GM23248 (cell line): ENCODE results near the gene ARID4B. TPM values are rescaled to one million over a fixed set of nuclear protein-coding genes. Genes with fewer than 3 reads are reported as not detected.

ENCODE experiments used
- DNase-seq: peaks from one replicate; pipeline ENCODE4 v3.0.0-alpha.2; 2015
- H2AFZ ChIP-seq: fragments of 200-600 bp; sonication (generic); 2 replicates; pipeline ENCODE4 v1.6.1; 2016; ENCODE audit warnings: antibody characterized with exemption
- H3F3A ChIP-seq: fragments of 200-600 bp; sonication (generic); 2 replicates; pipeline ENCODE4 v1.6.1; 2016; ENCODE audit warnings: mild to moderate bottlenecking, antibody characterized with exemption, mixed run types; ENCODE audit not compliant: insufficient read depth
- H3K27ac ChIP-seq: fragments of 200-600 bp; sonication (generic); 2 replicates; pipeline ENCODE4 v1.5.1; 2016; ENCODE audit warnings: mild to moderate bottlenecking
- H3K27me3 ChIP-seq: fragments of 200-600 bp; sonication (generic); replicated peaks from 2 replicates; pipeline ENCODE4 v1.6.1; 2016; ENCODE audit warnings: mild to moderate bottlenecking; ENCODE audit not compliant: insufficient read depth
- H3K36me3 ChIP-seq: fragments of 200-600 bp; sonication (generic); 2 replicates; pipeline ENCODE4 v1.6.1; 2016; ENCODE audit warnings: low read depth, mild to moderate bottlenecking
- H3K4me1 ChIP-seq: fragments of 200-600 bp; sonication (generic); 2 replicates; pipeline ENCODE4 v1.6.1; 2016; ENCODE audit warnings: mild to moderate bottlenecking; ENCODE audit not compliant: insufficient read depth
- H3K4me2 ChIP-seq: fragments of 200-600 bp; sonication (generic); one replicate; pipeline ENCODE4 v1.6.1; 2016; ENCODE audit warnings: mild to moderate bottlenecking; ENCODE audit not compliant: unreplicated experiment
- H3K4me3 ChIP-seq: fragments of 200-600 bp; sonication (generic); 2 replicates; pipeline ENCODE4 v1.5.1; 2016; ENCODE audit warnings: mild to moderate bottlenecking
- H3K79me2 ChIP-seq: fragments of 200-600 bp; sonication (generic); 2 replicates; pipeline ENCODE4 v1.6.1; 2016; ENCODE audit warnings: mild to moderate bottlenecking; ENCODE audit not compliant: insufficient read depth
- H3K9ac ChIP-seq: fragments of 200-600 bp; sonication (generic); 2 replicates; pipeline ENCODE4 v1.6.1; 2016; ENCODE audit warnings: mild to moderate bottlenecking
- H3K9me2 ChIP-seq: fragments of 200-600 bp; sonication (generic); 2 replicates; pipeline ENCODE4 v1.6.1; 2016; ENCODE audit warnings: mixed run types, mild to moderate bottlenecking, moderate library complexity; ENCODE audit not compliant: insufficient read depth
- H3K9me3 ChIP-seq: fragments of 200-600 bp; sonication (generic); one replicate; pipeline ENCODE4 v1.6.1; 2017; ENCODE audit warnings: low read depth
- H4K20me1 ChIP-seq: fragments of 200-600 bp; sonication (generic); 2 replicates; pipeline ENCODE4 v1.6.0; 2016; ENCODE audit not compliant: insufficient read depth
- EZH2 ChIP-seq: fragments of 200-600 bp; sonication (generic); IDR thresholded peaks from 2 replicates; pipeline ENCODE4 v1.6.1; 2018; ENCODE audit warnings: antibody characterized with exemption, mild to moderate bottlenecking; ENCODE audit not compliant: insufficient read depth, poor library complexity, severe bottlenecking
- EZH2phosphoT487 ChIP-seq: fragments of 200-600 bp; sonication (generic); IDR thresholded peaks from 2 replicates; pipeline ENCODE4 v1.6.1; 2018; ENCODE audit warnings: antibody characterized with exemption, moderate library complexity, mild to moderate bottlenecking, low read depth; ENCODE audit not compliant: insufficient read depth
- WGBS, 2 experiments: methylation state at CpG; one replicate each; pipeline ENCODE4 v1.1.6; 2015 to 2017; ENCODE audit warnings: low lambda C conversion rate in 2 of 2, low coverage in 1 of 2; ENCODE audit errors: missing lambda C conversion rate in 2 of 2; 5-methylcytosine and 5-hydroxymethylcytosine counted together
- in situ Hi-C: fragments of 300-500 bp; cut with MboI; formaldehyde crosslinking; loops from 2 replicates; pipeline ENCODE4 v1.15.0; 2020
- polyA plus RNA-seq: library from polyadenylated mRNA; unstranded; fragments of >200 nt; fragmentation: Nextera tagmentation; extraction: Ambion mirVana; gene quantifications from 2 replicates; pipeline ENCODE4 v1.2.1, GENCODE V29; 2016
- total RNA-seq: library from RNA; depleted of rRNA; stranded (reverse); fragments of >200 nt; shearing (Covaris generic); gene quantifications from 2 replicates; pipeline ENCODE4 v1.2.3, GENCODE V29; 2014

Gene ARID4B
- total and polyA plus RNA-seq, 2 experiments from 2014 or later, result 17.8 to 25.6 TPM

- H3K9me2 ChIP-seq, result no peaks in the 10 kb centered on the region
- H3K79me2 ChIP-seq, result peaks cover 66% of the 10 kb centered on the region
- H3K27ac ChIP-seq, result no peak overlapping the region
- no peaks in the 10 kb centered on the region for H3K27me3 ChIP-seq
- no peaks in the 10 kb centered on the region for H4K20me1 ChIP-seq
- no peaks in the 10 kb centered on the region for H3K9me3 ChIP-seq
- TF ChIP-seq EZH2, result no peak
- no peak for TF ChIP-seq EZH2phosphoT487
- H3K4me2 ChIP-seq, result no peak overlapping the region
- in situ Hi-C loops, result no loop called here
- DNase-seq, result no peak
- H3K4me1 ChIP-seq, result peaks cover 14% of the 10 kb centered on the region
- H3K4me3 ChIP-seq, result no peak overlapping the region
- H2AFZ ChIP-seq, result no peak overlapping the region
- H3K36me3 ChIP-seq, result peaks cover 37% of the 10 kb centered on the region
- no peak overlapping the region for H3K9ac ChIP-seq
- WGBS, 2 experiments, result 95 to 97% methylated on average over 6 of the region's 6 CpGs
- peaks cover 6% of the 10 kb centered on the region; the same call in 1 of the 2 replicates for H3F3A ChIP-seq
These were observed 169.3 kb downstream of the ARID4B start for GRCh38 chr1:235158680-235159079.

- no peak overlapping the region for H3K9ac ChIP-seq
- no peak overlapping the region for H2AFZ ChIP-seq
- no peaks in the 10 kb centered on the region for H3K27me3 ChIP-seq
- 95 to 98% methylated on average over 4 of the region's 4 CpGs for WGBS, 2 experiments
- H3K9me3 ChIP-seq, result no peaks in the 10 kb centered on the region
- H4K20me1 ChIP-seq, result no peaks in the 10 kb centered on the region
- no peak for TF ChIP-seq EZH2
- no peak for TF ChIP-seq EZH2phosphoT487
- in situ Hi-C loops, result no loop called here
- no peaks in the 10 kb centered on the region for H3K9me2 ChIP-seq
- H3K4me1 ChIP-seq, result peaks cover 14% of the 10 kb centered on the region
- no peak overlapping the region for H3K4me2 ChIP-seq
- DNase-seq, result no peak
- H3K27ac ChIP-seq, result no peak overlapping the region
- peaks cover 47% of the 10 kb centered on the region for H3K36me3 ChIP-seq
- no peak overlapping the region for H3K4me3 ChIP-seq
- H3F3A ChIP-seq, result peaks cover 6% of the 10 kb centered on the region; the same call in 1 of the 2 replicates
- peaks cover 72% of the 10 kb centered on the region for H3K79me2 ChIP-seq
These were observed 170.8 kb downstream of the ARID4B start for GRCh38 chr1:235157150-235157549.

GRCh38 chr1:235156740-235157139, 171.2 kb downstream of the ARID4B start:
- no peaks in the 10 kb centered on the region for H3K27me3 ChIP-seq
- DNase-seq, result no peak
- in situ Hi-C loops, result no loop called here
- H4K20me1 ChIP-seq, result no peaks in the 10 kb centered on the region
- peaks cover 11% of the 10 kb centered on the region for H3K4me1 ChIP-seq
- WGBS, 2 experiments, result 85 to 87% methylated on average over 4 of the region's 4 CpGs
- no peaks in the 10 kb centered on the region for H3K9me2 ChIP-seq
- no peak overlapping the region for H3K4me2 ChIP-seq
- H3K27ac ChIP-seq, result no peak overlapping the region
- H3K79me2 ChIP-seq, result peaks cover 73% of the 10 kb centered on the region
- peaks cover 6% of the 10 kb centered on the region; the same call in 1 of the 2 replicates for H3F3A ChIP-seq
- H3K9ac ChIP-seq, result no peak overlapping the region
- H3K4me3 ChIP-seq, result no peak overlapping the region
- H2AFZ ChIP-seq, result no peak overlapping the region
- H3K36me3 ChIP-seq, result peaks cover 51% of the 10 kb centered on the region
- TF ChIP-seq EZH2phosphoT487 (no peak), EZH2 (no peak)
- no peaks in the 10 kb centered on the region for H3K9me3 ChIP-seq

- in situ Hi-C loops, result no loop called here
- Histone ChIP-seq H3K4me3 (no peak overlapping the region), H3K79me2 (peaks cover 77% of the 10 kb centered on the region), H4K20me1 (no peaks in the 10 kb centered on the region), H2AFZ (no peak overlapping the region), H3K4me1 (peaks cover 10% of the 10 kb centered on the region; the same call in 1 of the 2 replicates), H3K4me2 (no peak overlapping the region), H3K36me3 (peaks cover 53% of the 10 kb centered on the region), H3K27me3 (no peaks in the 10 kb centered on the region), H3K27ac (no peak overlapping the region), H3K9me2 (no peaks in the 10 kb centered on the region), H3K9ac (no peak overlapping the region), H3F3A (peaks cover 6% of the 10 kb centered on the region; the same call in 1 of the 2 replicates), H3K9me3 (no peaks in the 10 kb centered on the region)
- DNase-seq, result no peak
- TF ChIP-seq EZH2 (no peak), EZH2phosphoT487 (no peak)
- 97% methylated on average over 3 of the region's 3 CpGs for WGBS, 2 experiments
These were observed 171.7 kb downstream of the ARID4B start for GRCh38 chr1:235156265-235156664.

GRCh38 chr1:235152235-235152634, 175.7 kb downstream of the ARID4B start:
- Histone ChIP-seq H2AFZ (no peak overlapping the region), H3K27ac (no peak overlapping the region), H3K4me2 (no peak overlapping the region), H3K27me3 (no peaks in the 10 kb centered on the region), H3K79me2 (peaks cover 67% of the 10 kb centered on the region), H3F3A (no peaks in the 10 kb centered on the region), H3K4me1 (no peaks in the 10 kb centered on the region), H3K9me3 (no peaks in the 10 kb centered on the region), H3K4me3 (no peak overlapping the region), H3K9me2 (no peaks in the 10 kb centered on the region), H3K36me3 (peaks cover 60% of the 10 kb centered on the region), H4K20me1 (no peaks in the 10 kb centered on the region), H3K9ac (no peak overlapping the region)
- no peak for DNase-seq
- no peak for TF ChIP-seq EZH2phosphoT487
- TF ChIP-seq EZH2, result no peak
- in situ Hi-C loops, result no loop called here
